Measurements from ENCODE around the gene PLCD1. TPM values are rescaled to one million over a fixed set of nuclear protein-coding genes. Genes with fewer than 3 reads are reported as not detected.

The PLCD1 gene
- total and polyA plus RNA-seq, 2 experiments from 2014 or later, result 21.0 to 29.1 TPM

DNA sequence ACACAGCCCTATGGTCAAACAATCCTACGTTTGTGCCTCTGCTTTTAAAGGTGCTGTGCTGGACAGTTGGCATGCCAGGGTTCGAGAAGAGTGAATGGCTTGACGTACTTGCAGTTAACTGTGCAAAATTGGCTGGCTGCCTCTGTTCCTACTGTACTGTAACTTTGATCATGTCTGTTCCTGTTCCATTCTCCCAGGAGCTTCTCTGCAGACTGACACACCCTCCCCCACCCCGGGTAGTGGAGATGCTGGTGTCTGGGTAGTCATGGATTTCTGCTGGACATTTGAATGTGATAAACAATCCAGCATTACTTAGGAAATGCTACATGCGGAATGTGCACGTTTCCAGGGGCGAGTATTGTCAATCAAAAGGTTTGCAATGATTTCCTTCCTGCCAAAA is 45.4 kb downstream of the PLCD1 start:
- Histone ChIP-seq H3K27ac (no peak overlapping the region), H3K4me1 (ENCODE audit: low read depth) (peaks cover 6% of the 10 kb centered on the region), H3K9me3 (ENCODE audit: low read depth) (no peaks in the 10 kb centered on the region), H3K4me3 (no peak overlapping the region), H3K27me3 (no peaks in the 10 kb centered on the region), H3K36me3 (peaks cover 3% of the 10 kb centered on the region)
- TF ChIP-seq, protein P1, sequence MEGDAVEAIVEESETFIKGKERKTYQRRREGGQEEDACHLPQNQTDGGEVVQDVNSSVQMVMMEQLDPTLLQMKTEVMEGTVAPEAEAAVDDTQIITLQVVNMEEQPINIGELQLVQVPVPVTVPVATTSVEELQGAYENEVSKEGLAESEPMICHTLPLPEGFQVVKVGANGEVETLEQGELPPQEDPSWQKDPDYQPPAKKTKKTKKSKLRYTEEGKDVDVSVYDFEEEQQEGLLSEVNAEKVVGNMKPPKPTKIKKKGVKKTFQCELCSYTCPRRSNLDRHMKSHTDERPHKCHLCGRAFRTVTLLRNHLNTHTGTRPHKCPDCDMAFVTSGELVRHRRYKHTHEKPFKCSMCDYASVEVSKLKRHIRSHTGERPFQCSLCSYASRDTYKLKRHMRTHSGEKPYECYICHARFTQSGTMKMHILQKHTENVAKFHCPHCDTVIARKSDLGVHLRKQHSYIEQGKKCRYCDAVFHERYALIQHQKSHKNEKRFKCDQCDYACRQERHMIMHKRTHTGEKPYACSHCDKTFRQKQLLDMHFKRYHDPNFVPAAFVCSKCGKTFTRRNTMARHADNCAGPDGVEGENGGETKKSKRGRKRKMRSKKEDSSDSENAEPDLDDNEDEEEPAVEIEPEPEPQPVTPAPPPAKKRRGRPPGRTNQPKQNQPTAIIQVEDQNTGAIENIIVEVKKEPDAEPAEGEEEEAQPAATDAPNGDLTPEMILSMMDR (IDR thresholded peaks at IDR 0.05; ENCODE audit: low read depth, low read length), result no peak
- no peak for DNase-seq (ENCODE audit: low read depth in 1 of 2, low spot score in 1 of 2)

DNA sequence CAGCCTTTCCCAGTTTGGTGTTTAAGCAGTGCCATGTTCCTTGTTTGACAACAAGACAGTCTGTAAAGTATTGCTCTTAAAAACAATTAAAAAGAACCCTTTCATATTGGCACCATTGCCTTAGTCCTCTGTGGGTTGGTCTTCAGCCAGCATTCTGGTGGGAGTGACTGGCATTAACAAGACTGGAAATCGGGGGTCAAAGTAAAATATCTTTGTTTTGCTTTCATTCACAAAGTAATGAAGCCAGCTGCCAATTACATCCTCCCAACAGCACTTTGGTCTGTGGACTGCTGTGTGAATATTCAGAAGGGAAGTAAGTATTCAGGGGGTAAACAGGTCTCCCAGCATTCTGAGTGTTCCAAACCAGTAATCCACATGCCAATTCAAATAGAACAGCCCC is 47.1 kb downstream of the PLCD1 start:
- TF ChIP-seq, protein P1 (IDR thresholded peaks at IDR 0.05; ENCODE audit: low read depth, low read length), result no peak
- no peak overlapping the region for H3K27ac ChIP-seq
- peaks cover 3% of the 10 kb centered on the region for H3K36me3 ChIP-seq
- no peaks in the 10 kb centered on the region for H3K9me3 ChIP-seq (ENCODE audit: low read depth)
- H3K27me3 ChIP-seq, result no peaks in the 10 kb centered on the region
- H3K4me3 ChIP-seq, result no peak overlapping the region
- peaks cover 6% of the 10 kb centered on the region for H3K4me1 ChIP-seq (ENCODE audit: low read depth)
- DNase-seq (ENCODE audit: low read depth in 1 of 2, low spot score in 1 of 2), result no peak

DNA sequence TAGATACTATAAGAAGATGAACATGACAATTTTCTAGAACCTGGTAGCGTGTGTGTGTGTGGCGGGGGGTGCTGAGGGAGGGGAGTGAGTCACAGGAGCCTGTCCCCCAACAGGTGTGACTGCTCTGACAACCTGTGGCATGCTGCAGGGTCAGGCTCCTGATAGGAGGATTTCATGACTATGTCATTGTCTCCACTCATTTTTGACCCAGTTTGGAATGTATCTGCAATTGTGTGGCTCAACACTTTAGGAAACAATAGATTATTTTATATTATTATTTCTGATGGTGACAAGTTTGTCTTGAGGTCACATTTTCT is 48.1 kb downstream of the PLCD1 start:
- Histone ChIP-seq H3K4me1 (ENCODE audit: low read depth) (no peaks in the 10 kb centered on the region), H3K9me3 (ENCODE audit: low read depth) (no peaks in the 10 kb centered on the region), H3K36me3 (peaks cover 3% of the 10 kb centered on the region), H3K4me3 (no peak overlapping the region), H3K27ac (no peak overlapping the region), H3K27me3 (no peaks in the 10 kb centered on the region)
- no peak for DNase-seq (ENCODE audit: low read depth in 1 of 2, low spot score in 1 of 2)
- TF ChIP-seq, protein P1 (IDR thresholded peaks at IDR 0.05; ENCODE audit: low read depth, low read length), result no peak

DNA sequence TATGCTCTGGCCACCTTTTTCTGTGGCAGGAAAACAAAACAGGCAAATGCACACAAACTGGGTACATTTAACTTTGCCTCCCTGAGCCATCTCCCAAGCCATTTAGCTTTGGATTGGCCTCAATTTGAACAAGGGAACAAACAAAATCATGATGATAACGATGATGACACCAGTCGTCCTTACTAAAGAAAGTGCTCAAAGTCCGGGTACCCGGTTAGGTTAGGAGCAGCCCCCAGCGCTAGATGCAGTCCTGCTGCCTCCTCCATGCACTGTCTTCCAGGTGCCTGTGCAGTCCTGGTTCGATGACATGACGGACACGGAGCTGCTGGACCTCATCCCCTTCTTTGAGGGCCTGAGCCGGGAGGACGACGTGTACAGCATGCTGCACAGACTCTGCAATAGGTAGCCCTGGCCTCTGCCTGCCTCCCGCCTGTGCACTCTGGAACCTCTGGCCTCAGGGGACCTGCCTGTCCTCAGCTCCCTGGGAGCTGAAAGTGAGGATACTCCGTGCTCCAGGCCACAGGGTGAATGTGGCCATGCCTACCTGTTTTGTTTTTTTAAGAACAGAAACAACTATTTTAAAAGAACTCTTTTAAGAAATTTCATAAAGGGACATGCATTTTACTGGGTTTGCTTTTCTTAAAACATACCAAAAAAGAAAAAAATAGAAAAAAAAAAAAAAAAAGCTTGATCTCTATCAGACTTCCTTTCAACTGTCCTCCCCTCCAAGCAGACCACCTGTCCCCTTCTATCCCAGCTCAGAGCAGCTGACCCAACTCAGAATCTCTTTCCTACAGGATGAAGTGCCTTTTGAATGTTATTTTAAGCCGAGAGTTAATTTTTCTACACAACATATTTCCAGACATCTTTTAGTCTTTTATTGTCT is 48.7 kb downstream of the PLCD1 start:
- Histone ChIP-seq H3K36me3 (peaks cover 9% of the 10 kb centered on the region), H3K27me3 (no peaks in the 10 kb centered on the region), H3K27ac (no peak overlapping the region), H3K9me3 (ENCODE audit: low read depth) (no peaks in the 10 kb centered on the region), H3K4me1 (ENCODE audit: low read depth) (no peaks in the 10 kb centered on the region), H3K4me3 (no peak overlapping the region)
- DNase-seq (ENCODE audit: low read depth in 1 of 2, low spot score in 1 of 2), result no peak
- TF ChIP-seq, protein P1 (IDR thresholded peaks at IDR 0.05; ENCODE audit: low read depth, low read length), result no peak

DNA sequence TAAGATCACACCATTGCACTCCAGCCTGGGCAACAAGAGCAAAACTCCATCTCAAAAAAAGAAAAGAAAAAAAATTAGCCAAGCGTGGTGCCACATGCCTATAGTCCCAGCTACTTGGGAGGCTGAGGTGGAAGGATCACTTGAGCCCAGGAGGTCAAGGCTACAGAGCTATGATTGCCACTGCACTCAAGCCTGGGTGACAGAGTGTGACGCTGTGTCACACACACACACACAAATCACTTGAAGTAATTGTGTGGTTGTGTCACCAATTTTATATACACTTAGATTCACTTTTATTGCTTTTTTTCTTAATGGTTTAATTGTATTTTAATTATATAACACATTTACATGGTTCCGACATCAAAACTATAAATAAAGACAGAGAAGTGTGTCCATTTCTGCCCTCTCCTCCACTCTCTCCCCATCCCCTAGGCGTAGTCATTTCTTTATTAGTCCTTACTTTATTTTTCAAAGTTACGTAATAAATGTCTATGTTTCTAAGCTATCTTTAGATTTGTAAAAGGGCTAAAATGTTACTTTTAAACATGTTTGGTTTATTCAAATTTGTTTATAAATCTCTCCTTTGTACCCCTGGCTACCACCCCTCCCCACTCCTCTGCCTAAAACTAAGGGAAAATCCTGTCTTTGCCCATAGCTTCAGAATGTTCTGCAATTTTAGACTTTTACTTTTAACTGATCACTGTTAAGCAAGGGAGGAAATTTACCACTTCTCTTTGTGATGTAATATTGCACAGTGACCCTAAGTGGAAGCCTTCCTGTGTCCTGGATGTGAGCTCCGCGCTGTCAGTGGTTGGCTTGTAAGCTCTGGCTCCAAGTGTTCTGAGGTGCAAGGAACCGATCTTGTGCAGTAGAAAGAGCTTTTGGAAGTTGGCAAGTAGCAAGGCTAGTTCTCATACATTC is 49.6 kb downstream of the PLCD1 start:
- TF ChIP-seq, protein P1 (IDR thresholded peaks at IDR 0.05; ENCODE audit: low read depth, low read length), result no peak
- no peaks in the 10 kb centered on the region for H3K9me3 ChIP-seq (ENCODE audit: low read depth)
- H3K27ac ChIP-seq, result no peak overlapping the region
- no peak for DNase-seq (ENCODE audit: low read depth in 1 of 2, low spot score in 1 of 2)
- no peaks in the 10 kb centered on the region for H3K4me1 ChIP-seq (ENCODE audit: low read depth)
- no peak overlapping the region for H3K4me3 ChIP-seq
- no peaks in the 10 kb centered on the region for H3K27me3 ChIP-seq
- H3K36me3 ChIP-seq, result peaks cover 10% of the 10 kb centered on the region

Measured in cardiac muscle cell (in vitro differentiated cells and primary cell).